ENCODE results near the gene HOXC11. TPM values are rescaled to one million over a fixed set of nuclear protein-coding genes. Genes with fewer than 3 reads are reported as not detected.

HOXC11 gene
- not detected in 2 replicates for total RNA-seq

DNA sequence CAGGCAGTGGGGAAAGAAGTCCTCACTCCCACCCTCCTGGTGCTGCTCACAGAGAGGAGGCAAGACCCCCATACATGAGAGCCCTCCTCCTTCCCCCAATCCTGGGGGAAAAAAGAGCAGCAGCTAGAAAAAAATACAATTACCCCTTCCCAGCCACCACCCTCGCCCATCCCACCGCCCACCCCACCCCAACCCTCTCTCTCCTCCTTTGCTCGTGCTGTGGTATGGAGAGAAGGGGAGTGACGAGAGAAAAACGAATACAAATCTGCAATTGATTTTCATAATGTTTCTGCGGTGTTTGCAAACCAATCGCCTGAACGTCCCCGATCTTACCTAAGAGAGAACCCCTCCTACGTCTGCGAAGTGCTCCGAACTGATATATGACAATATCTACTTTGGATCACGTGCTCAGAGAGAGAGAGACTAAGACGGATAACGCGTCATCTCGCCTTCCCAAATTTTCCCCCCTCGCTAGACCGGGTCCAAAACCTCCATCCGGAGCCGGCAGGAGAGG is at the start of gene HOXC11:
TSS of gene HOXC11 (plus strand) at position 405 of the 514 bp plus-strand sequence. CDS start 116 bp downstream, outside the sequence.
- no peak for DNase-seq

GRCh38 chr12:53924521-53925405 is 48.2 kb upstream of the HOXC11 start:
- no peak for DNase-seq

- DNase-seq = no peak
These were observed 45.5 kb upstream of the HOXC11 start for GRCh38 chr12:53927220-53928029.

DNA sequence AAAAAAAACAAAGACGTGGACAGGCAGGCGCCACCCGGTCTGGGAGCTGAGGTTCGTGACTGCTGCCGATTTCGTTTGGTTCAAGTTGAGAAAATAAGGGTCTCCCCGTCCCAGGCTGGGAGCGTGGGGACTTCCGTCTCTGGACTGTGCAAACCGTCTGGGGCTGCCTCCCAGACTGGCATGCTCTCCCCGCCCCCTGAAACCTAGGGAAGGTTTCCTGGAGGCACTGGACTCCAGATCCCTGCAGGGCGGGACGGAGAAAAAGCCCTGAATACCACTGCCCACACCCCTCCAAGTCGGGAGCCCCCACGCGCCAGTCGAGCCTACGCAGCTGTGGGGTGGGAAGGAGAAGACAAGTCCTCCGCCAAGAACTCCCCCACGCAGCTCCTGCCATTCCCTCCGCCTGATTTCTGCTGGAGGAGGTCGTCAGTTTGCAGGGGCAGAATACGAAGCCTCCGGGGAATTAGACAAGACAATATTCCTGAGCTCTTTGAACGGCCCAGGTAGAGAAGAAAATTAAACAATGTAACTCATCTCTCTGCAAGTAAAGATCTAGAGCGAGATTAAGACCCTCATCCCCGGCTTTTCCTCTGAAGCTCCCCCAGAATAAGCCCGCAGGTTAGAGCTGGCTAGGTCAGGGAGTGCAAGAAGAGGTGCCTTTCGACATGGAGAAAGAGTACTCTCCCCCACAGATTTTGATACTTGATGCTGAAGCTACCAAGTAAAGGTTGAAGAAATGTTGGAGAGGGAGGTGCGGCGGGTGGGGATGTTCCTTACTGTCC is 44.7 kb upstream of the HOXC11 start:
- DNase-seq = no peak

DNA sequence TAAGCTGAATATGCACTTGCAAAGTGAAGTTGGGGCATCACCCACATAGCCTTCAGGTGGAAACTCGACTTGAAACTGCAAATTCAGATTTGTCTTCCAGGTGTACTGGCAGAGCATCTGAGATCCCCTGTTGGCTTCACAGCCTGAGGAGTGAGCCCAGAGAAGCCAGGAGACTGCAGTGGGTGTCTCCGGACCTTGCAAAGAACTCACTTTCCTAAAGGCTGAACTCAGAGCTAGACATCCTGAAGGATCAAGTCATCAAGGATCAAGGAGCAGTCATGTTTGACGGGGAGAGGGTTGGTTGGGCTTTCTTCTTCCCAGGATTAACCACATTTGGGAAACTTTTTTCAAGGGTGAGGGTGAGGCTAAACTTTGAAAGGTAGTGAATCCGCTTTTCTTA is 43.4 kb upstream of the HOXC11 start:
- DNase-seq = no peak

DNA sequence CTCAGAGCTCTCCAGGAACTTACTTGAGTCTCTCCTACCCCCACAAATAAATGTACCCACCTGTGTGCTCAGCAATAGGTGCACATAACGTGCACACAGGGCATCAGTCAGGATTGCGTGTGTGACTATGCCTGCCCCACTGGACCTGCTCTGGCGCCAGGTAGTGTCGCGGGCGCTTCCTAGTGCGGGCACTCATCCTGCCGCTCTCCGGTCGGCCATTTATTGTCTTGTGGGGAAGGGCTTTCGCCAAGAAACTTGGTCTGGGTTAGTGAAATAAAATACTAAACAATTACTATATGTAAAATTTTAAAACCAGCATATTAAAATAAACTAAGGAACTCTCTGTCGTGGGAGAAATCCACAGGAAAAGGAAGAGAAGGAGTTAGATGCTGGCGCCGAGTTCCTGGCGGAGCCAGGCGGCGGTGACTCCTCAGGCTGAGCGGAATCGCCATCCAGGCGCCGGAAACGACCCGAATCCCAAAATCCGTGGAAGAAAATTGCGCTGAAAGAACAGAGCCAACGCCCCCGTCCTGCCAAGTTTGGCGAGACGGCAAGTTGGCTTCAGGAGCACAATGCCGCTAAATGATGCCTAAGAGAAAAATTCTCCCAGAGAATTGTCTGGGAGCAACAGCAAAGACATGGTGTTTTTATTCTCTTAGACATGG is 42.2 kb upstream of the HOXC11 start:
- DNase-seq = no peak

- no peak for DNase-seq
These were observed 40.9 kb upstream of the HOXC11 start for GRCh38 chr12:53931844-53932581.

DNA sequence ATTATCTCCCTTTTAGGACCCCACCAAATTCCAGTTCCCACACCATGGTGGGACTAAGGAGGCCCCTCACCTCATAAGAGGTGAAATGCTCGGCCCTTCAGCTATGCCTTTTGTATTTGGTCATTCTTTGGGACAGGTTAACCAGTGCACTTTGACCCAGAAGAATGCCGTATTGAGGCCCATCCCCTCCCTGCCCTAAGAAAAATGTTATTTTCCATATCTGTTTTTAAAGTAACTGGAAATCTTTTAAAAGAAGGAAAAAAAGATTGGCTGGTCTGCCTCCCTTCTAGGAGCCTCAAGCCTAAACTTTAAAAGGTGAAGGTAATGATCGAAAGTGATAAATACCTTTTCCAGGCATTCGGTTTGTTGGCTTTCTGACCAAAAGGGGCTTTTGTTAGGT is 40.0 kb upstream of the HOXC11 start:
- DNase-seq = no peak

DNA sequence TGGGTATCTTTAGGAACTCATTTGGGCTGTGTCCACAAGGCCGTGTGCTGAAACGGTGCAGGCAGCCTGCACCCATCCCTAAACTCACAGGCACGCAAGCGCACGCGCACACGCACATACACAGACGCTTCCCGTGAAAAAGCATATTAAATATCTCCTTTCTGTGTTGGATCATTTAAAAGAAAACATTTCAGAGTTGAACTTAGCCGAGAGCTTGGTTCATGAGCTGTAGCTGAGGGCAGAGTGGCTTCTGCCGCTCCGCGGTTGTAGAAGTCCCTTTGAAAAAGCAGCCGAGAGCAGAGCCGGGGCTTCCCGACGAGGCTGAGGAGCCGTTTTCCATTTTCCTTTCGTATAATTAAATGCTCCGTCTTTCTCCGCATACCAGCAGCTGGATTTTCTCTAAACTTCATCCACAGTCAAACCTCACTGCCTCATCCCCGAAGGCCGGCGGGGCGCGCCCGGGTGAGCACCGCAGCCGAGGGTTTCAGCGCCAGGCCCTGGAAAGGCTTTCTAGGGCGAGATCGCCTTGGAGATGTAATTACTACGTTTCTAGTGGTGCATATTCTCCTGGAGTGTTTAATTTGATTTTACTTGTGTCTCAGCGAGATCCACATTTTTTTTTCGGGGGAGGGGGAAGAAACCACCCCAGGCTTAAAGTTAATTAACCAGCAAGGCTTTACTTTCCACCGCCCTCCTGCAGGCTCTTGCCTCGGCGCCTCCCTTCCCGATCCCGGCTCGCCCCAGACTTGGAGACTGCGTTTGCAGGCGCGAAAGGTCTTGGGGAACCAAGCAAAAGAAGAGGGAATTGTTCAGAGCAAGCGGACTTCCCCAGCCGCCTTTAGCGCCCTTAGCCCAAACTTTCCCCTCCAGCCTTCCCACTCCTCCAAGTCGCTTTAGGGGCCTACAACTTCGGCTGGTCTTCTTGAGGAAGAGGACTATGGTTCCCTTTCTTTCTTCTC is 37.3 kb upstream of the HOXC11 start:
- no peak for DNase-seq

- no peak for DNase-seq
These were observed 35.8 kb upstream of the HOXC11 start for GRCh38 chr12:53937099-53937498.

- DNase-seq = no peak
These were observed 35.2 kb upstream of the HOXC11 start for GRCh38 chr12:53937596-53938325.

DNA sequence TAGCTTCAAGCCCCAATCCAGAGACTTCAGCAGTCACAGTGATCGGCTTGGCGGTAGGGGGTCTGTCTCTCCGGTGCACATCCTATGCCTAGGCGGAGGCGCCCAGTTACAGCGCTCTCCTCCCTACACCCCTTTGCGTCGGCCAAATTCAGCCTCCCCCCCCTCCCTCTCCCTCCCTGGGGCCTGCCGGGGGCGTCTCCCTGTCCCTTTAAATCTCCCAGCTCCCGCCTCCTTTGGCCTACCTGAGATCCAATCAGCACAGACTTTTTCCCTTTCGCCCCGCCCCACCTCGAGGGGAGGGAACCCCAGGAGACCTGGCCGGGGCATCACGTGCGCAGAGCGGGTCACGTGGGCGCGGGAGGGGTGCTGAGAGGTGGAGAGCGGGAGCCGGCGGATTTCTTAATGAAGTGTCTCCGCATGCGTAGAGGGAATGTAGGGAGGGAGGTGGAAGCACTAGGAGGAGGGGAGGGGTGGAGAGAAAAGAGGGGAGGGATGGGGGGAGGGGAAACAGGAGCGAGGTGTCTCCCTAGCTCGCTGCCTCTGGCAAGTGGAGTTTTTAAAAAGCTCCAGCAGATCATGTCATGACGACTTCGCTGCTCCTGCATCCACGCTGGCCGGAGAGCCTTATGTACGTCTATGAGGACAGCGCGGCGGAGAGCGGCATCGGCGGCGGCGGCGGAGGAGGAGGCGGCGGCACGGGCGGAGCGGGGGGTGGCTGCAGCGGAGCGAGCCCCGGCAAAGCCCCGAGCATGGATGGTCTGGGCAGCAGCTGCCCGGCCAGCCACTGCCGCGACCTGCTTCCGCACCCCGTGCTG is 34.4 kb upstream of the HOXC11 start, which contains the start of gene HOXC13:
TSS of gene HOXC13 (plus strand) at position 506 of the 815 bp plus-strand sequence. CDS start at position 582, 76 bp downstream.
- no peak for DNase-seq

GRCh38 chr12:53939141-53940108 is 33.5 kb upstream of the HOXC11 start:
- no peak for DNase-seq

GRCh38 chr12:53940443-53941014 is 32.4 kb upstream of the HOXC11 start:
- DNase-seq = no peak

GRCh38 chr12:53941187-53941586 is 31.7 kb upstream of the HOXC11 start:
- no peak for DNase-seq

GRCh38 chr12:53941750-53942149 is 31.2 kb upstream of the HOXC11 start:
- DNase-seq = no peak

All from dermis blood vessel endothelial cell (primary cell).